GM11168 (cell line): Measurements from ENCODE around the gene HCRTR1.

ENCODE experiments used
- in situ Hi-C: fragments of 300-500 bp; cut with MboI; formaldehyde crosslinking; loops from one replicate; pipeline ENCODE4 v1.12.0; 2022; ENCODE audit warnings: low sequenced_read_pairs; ENCODE audit not compliant: unreplicated experiment

HCRTR1 gene

GRCh38 chr1:31617218-31617915 lies at the start of gene HCRTR1:
TSS of gene HCRTR1 (plus strand) at chr1:31617689. CDS start at chr1:31619193, 1,504 bp downstream.
- in situ Hi-C loops = no loop called here

DNA sequence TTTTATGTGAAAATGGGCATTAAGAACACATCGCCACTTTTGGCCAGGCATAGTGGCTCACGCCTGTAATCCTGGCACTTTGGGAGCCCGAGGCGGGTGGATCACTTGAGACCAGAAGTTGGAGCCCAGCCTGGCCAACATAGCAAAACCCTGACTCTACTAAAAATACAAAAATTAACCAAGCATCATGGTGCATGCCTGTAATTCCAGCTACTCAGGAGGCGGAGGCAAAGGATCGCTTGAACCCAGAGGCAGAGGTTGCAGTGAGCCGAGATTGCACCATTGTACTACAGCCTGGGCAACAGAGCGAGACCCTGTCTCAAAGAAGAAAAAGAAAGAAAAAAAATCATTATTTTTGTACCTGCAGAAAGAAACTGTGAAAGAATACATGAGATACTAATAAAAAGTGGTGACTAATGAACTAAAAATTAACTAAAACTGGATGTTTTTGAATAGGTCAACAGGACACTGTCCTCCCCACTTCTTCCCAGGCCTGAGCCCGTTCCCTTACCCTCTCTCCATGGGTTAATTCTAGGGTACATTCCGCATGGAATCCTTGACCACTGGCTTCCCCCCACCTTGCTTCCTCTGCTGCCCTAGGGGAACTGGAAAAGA lies 49.4 kb upstream of the HCRTR1 start:
- in situ Hi-C loops = no loop called here

DNA sequence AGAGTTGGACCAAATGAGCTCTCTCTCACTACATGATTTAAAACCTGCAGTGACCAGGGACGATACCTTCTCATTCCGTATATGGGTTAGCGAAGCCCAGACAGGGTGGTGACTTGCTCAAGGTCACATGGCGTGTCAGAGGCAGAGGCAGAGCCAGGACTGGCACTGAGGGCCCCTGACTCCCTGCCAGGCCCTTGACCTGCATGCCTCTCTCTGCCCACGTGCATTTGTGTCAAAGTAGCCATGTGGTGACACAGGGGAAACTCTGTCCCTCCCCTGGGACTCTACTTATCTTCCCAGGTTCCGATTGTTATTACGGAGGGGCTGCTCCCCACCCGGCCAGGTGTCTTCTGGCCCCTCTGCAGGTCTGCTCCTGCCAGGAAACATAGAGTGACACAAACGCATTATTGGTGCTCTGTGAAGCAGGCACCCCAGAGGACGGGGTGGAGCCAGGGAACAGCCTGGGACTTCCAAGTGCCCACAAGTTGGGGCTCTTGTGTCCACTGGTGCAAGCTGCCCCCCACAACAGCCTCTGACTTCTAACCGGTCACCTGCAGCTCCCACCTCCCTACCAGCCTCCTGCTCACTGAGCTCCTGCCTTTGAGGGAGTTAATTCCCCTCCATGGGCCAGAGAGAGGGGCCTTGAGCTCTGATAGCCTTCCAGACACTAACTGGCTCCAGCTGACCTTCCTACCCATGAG lies 48.4 kb upstream of the HCRTR1 start:
- in situ Hi-C loops = no loop called here

DNA sequence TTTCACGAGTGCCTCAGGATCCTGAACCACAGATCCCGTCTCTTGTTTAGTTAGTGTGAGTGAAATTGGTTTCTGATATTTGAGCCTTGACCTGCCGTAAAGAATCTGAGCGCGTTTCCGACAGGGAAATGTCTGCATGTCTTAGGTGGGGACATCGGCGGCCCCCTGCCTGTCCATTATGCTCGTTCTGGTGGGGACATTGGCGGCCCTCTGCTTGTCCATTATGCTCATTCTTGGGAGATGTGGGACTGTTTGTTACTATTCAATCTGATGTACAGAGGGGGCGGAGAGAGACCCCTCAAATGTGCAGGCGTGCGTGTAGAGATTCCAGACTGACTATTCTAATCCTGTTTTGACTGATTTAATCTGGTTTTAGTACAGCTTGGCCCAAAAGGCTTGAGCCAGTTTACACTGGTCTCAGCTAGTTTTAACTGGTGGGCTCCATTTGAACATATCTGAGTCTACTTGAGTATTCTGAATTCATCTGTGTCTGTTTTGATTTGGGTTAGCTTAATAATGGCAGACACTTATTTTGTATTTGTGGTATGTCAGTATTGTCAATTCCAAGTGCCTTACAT lies 47.8 kb upstream of the HCRTR1 start:
- in situ Hi-C loops = no loop called here

- in situ Hi-C loops = no loop called here
These were observed 47.3 kb upstream of the HCRTR1 start for GRCh38 chr1:31570228-31570627.

DNA sequence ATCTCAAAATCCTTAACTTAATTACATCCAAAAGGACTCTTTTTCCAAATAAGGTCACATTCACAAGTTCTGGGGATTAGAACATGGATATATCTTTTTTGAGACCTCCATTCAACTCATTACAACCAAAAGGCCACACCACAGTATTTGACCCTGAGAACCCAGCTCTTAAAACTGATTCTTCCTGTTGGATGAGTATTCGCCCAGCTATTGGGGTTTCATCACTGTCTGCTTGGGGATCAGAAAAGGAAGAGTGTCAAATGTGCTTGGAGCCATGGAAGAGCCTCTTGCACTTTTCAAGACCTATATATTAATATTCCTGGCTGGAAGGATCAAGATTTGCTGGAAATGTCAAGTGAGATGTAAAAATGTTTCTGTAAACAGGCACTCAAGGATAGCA lies 46.6 kb upstream of the HCRTR1 start:
- in situ Hi-C loops = no loop called here

DNA sequence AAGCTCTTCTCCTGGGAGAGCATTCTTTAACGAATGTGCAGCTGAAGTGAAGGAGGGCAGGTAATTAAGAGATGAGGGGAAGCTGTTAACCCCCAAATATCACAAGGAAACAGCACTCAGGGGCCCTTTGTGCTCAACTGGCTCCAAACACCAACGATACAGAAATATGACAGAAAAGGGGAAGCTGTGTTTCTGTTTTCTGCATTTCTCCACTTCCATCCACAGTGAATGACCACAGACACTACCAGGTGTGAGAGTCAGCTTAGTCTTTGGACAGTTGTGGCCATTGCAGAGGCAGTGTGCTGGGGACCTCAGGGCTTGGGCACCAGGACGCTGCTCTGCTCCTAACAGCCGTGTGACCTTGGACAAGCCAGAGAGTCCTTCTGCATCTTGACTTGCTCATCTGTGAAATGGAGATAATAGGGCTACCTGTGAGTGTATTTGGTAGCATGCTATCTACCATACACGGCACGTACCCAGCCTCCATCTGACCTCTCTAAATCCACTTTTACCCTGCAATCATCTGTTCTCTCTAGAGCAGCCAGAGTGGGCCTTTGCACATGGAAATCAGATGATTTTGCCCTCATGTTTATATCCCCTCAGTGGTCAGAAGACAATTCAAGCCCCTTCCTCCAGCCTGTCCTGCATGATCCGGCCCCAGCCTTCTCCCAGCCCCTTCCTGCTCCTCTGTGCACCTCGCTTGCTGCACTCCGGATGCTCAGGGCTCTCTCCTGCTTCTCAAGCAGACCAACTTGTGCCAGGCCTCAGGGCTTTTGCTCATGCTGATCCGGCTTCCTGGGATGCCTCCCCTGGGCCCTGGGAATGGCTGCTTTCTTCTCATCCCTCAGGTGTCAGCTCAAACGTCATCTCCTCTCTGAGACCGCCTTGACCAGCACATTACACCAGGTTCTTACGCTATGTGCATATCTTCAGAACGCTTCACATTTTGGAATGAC lies 45.9 kb upstream of the HCRTR1 start:
- in situ Hi-C loops = no loop called here

DNA sequence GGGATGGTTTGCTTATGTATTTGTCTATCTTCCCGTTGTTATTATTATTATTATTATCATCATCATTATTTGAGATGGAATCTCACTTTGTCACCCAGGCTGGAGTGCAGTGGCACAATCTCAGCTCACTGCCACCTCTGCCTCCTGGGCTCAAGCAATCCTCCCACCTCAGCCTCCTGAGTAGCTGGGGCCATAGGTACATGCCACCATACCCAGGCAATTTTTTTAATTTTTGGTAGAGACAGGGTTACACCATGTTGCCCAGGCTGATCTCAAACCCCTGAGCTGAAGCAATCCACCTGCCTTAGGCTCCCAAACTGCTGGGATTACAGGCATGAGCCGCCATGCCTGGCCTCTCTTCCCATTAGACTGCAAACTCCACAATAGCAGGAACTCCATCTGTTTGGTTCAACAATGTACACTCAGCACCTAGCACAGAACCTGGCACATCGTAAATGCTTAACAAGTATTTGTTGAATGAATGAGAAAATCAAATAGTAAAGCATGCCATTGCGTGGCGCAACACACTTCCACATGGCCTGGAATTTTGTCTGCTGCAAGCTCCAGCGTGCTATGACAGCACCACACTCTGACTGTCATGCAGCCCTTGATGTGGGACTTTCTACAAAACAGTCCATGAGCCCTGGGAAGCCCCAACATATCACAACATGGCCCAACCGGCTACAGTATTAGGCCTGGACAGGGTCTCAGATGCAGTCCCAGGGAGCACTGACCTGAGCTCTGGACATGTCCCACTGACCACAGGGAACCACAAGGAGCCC lies 45.0 kb upstream of the HCRTR1 start:
- in situ Hi-C loops = no loop called here

GRCh38 chr1:31573261-31573660 lies 44.2 kb upstream of the HCRTR1 start:
- in situ Hi-C loops = no loop called here

DNA sequence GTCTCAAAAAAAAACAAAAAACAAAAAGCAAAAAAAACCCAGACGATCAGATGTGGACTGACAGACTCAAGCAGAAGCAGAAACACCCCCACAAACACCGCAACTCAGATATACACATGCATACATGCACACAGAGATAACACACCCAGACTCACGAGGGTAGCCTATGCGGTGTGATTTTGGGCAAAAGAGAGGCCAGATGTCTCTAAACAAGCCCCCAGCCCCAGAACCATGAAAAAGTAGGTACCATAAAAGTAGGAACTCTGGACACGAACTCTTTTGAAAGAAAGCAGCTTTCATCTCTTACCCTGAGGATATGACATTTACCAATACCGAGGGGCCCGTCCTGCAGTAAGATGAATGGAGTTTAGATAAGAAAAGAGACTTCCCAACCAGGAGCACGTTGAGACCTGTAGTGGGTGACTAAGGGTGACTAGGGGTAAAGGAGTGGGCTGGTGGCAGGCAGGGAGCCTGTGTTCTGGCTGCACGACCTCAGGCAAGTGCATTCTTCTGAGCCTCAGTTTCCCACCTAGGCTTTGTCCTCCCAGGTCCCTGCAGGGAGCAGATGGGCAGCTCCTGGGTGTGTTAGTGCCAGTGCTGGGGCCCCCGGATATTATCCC lies 42.6 kb upstream of the HCRTR1 start:
- in situ Hi-C loops = no loop called here

DNA sequence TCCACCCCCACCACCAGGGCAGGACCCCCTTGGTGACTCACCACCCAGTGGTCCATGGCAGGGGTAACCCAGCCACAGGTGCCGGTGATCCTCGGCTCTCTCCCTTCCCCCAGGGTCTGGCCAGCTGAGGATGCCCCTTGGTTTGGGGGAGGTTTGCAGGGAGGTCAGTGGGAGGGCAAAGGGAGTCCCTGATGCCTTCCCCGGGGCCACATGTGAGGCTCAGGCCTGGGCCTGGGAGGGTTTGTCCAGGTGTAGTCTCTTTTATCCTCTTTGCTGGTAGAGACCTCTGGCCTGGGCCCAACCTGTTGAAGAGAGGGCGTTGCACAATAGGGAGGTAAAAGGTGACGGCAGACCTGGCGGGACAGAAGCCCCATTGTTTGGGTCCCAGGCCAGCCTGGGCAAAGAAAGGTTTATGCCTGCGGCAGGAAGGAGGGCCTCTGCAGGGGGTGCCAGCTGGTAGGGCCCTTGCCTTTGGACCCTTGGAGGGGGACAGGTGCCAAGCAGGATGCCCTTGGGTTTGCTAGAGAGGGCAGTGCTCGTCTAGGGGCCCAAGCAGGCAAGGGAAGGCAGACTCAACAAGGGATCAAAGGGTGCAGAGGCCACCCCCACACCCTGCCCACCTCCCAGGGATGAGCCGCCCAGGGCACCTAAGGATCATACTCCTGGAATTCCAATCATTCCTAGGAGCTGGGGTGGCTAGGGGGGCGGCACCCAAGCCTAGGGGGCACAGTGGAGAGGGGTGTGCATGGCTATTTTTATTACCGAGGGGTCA lies 41.9 kb upstream of the HCRTR1 start:
- in situ Hi-C loops = no loop called here

GRCh38 chr1:31576201-31576669 lies 41.3 kb upstream of the HCRTR1 start, which contains the start of gene TINAGL1:
TSS of gene TINAGL1 (plus strand) at chr1:31576515. CDS start at chr1:31577149, 634 bp downstream.
- in situ Hi-C loops = no loop called here

DNA sequence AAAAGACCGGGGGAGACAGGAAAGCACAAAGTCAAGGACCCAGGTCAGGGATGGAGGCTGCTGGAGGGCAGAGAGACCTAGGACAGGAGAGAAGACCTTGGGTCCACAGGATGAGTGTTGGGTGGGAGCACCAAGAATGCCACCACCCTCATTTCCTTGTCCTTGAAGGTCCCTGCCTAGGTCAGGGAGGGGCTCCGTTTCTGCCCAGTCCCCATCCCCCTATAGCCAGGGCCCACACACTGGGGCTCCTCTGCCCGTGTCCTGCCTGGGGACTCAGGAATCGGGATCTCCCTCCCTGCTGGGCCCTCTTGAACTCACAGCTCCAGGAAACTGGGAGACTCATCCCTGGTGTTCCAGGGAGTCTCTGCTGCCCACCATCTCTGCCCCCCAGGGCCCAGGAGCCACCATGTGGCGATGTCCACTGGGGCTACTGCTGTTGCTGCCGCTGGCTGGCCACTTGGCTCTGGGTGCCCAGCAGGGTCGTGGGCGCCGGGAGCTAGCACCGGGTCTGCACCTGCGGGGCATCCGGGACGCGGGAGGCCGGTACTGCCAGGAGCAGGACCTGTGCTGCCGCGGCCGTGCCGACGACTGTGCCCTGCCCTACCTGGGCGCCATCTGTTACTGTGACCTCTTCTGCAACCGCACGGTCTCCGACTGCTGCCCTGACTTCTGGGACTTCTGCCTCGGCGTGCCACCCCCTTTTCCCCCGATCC lies 40.6 kb upstream of the HCRTR1 start:
- in situ Hi-C loops = no loop called here

DNA sequence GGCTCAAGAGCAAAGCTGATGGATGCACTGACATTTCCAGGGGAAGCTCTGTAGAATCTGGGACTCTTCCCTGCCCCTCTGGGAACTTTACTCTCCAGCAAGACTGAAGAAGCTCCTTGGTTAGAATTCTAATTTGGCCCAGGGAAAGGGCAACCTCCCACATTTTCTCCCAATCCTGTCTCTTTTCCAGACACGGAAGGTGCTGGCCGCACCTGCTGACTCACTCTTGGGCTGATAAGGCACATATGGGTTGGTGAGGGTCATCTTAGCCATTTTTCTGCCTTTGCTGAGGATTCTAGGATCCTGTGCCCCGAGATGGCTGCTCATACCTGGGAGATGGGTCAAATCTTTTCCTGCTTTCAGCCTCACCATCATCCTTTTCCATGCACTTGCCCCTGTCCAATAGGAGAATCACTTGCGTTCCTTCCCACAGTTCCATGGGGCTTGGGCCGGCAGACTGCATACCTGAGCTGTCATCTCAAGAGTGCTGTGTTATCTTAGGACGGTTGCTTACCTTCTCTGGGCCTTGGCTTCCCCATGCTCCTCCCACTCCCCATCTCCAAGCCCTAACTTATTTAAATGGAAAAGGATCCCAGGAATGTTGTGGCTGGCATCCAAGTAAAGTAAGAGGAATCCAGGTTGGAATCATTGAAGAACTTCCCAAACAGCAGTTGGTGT lies 39.8 kb upstream of the HCRTR1 start:
- in situ Hi-C loops = no loop called here

DNA sequence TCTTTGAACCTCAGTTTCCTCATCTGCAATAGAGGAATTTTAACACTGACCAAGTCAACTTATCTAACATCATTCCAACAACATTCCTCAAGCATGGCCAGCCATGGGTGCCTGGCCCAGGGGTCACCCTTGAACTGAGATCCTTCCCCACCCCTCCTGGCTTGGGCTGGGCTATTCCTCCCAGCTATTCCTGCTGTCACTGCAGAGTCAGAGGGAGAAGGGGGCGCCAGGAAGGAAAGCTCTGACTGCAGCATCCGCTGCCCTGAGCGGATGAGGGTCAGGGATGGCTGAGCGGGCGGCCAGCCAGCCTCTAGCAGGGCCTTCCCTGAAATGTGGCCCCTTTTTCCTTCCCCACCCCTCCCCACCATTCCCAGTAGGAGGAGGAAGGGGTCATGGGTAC lies 38.1 kb upstream of the HCRTR1 start:
- in situ Hi-C loops = no loop called here

DNA sequence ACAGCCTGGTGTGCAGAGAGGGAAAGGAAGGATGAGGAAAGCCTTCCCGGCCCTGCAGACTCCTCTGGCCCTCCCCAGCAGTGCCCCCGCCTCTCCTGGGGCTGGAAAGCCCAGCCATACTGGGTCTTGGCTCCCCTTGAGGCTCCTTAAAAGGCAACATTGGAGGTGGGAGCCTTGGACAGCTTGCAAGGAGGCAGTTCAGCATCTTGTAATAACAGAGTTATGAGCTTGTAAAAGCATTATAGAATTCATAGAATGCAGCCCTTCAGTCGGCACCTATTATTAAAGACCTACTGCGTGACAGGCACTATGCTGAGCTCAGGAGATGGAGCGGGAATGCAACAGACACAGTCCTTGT lies 37.0 kb upstream of the HCRTR1 start:
- in situ Hi-C loops = no loop called here
